Endothelial cell of hepatic sinusoid (primary cell): ENCODE results near the gene SMC1B.
"Not testable (repeated sequence)": the region's sequence is repeated elsewhere in the genome, so short reads cannot be mapped to it uniquely, and the experiment has no call there.

ENCODE experiments used
- in situ Hi-C: cut with HindIII; loops from 2 replicates; pipeline ENCODE4 v1.10.0; 2017; ENCODE audit warnings: low sequenced_read_pairs

The SMC1B gene

GRCh38 chr22:45422237-45422983 is 9.0 kb upstream of the SMC1B start:
- in situ Hi-C loops, result no loop called here

- in situ Hi-C loops, result no loop called here
Measured at GRCh38 chr22:45421349-45422055, 8.1 kb upstream of the SMC1B start.

- in situ Hi-C loops, result no loop called here
Measured at GRCh38 chr22:45420539-45420938, 7.1 kb upstream of the SMC1B start.

GRCh38 chr22:45420011-45420410 is 6.6 kb upstream of the SMC1B start:
- in situ Hi-C loops, result no loop called here

GRCh38 chr22:45418770-45419138 is 5.4 kb upstream of the SMC1B start:
- in situ Hi-C loops, result no loop called here

- in situ Hi-C loops, result no loop called here
Measured at GRCh38 chr22:45418056-45418769, 4.8 kb upstream of the SMC1B start.

GRCh38 chr22:45413013-45413367 is 409 bp downstream of the SMC1B start:
- in situ Hi-C loops, result no loop called here

- in situ Hi-C loops, result loop anchor here (5.0 kb wide), 1 partner anchor 50 kb away; no protein-coding TSS in a partner anchor
Measured at GRCh38 chr22:45407793-45408192, 5.6 kb downstream of the SMC1B start.

- in situ Hi-C loops, result no loop called here
Measured at GRCh38 chr22:45402466-45402985, 10.9 kb downstream of the SMC1B start.

- in situ Hi-C loops, result no loop called here
Measured at GRCh38 chr22:45399712-45400445, 13.5 kb downstream of the SMC1B start.

GRCh38 chr22:45398214-45398613 is 15.2 kb downstream of the SMC1B start:
- in situ Hi-C loops, result no loop called here

GRCh38 chr22:45397806-45398205 is 15.6 kb downstream of the SMC1B start:
- in situ Hi-C loops, result no loop called here

GRCh38 chr22:45389546-45389945 is 23.9 kb downstream of the SMC1B start:
- in situ Hi-C loops, result no loop called here

GRCh38 chr22:45381348-45381747 is 32.1 kb downstream of the SMC1B start:
- in situ Hi-C loops, result no loop called here

- in situ Hi-C loops, result no loop called here
Measured at GRCh38 chr22:45376703-45377102, 36.7 kb downstream of the SMC1B start.

GRCh38 chr22:45376009-45376408 is 37.4 kb downstream of the SMC1B start:
- in situ Hi-C loops, result no loop called here

GRCh38 chr22:45373592-45373991 is 39.8 kb downstream of the SMC1B start:
- in situ Hi-C loops, result not testable (repeated sequence)

GRCh38 chr22:45366713-45367112 is 46.7 kb downstream of the SMC1B start:
- in situ Hi-C loops, result no loop called here

- in situ Hi-C loops, result loop anchor here (5.0 kb wide), 1 partner anchor 48 kb away; no protein-coding TSS in a partner anchor
Measured at GRCh38 chr22:45359627-45360026, 53.8 kb downstream of the SMC1B start.

GRCh38 chr22:45358127-45358526 is 55.3 kb downstream of the SMC1B start:
- in situ Hi-C loops, result loop anchor here (5.0 kb wide), 1 partner anchor 49 kb away; no protein-coding TSS in a partner anchor

GRCh38 chr22:45357490-45357889 is 55.9 kb downstream of the SMC1B start:
- in situ Hi-C loops, result loop anchor here (5.0 kb wide), 1 partner anchor 50 kb away; no protein-coding TSS in a partner anchor
